ENCODE measurements around the gene CYGB.

DNA sequence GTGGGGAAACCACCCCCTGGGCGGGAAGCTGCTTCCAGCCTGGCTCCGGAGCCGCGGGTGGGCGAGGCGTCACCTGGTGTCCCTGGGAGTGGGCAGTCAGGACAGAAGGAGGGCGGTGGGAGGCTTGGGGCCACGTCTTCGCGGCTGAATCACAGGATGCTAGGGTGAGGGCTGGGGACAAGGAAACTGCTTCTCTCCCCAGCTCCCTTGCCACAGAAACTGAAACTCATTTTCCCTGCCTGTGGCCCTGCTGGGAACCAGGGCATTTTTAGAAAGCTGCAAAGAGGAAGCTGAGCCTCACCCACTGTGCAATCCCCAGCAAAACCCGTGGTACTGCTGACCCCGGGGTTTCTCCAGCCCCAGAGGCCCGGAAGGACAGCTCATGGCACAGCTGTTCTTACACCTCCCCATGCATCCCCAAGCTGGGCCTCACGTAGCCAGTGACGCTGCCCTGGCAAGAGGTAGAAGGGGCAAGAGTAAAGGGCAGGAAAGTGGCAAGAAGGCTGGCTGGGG lies 44.5 kb downstream of the CYGB start:
- TF ChIP-seq CTCF (IDR thresholded peaks at IDR 0.05), result no peak
- TF ChIP-seq EP300 (IDR thresholded peaks at IDR 0.05), result no peak
- peak; percentile 32 for TF ChIP-seq POLR2AphosphoS5 (IDR thresholded peaks at IDR 0.05)
- peak in 1 of 2 donors; percentile 14 for TF ChIP-seq POLR2A (IDR thresholded peaks at IDR 0.05)

Measured in gastroesophageal sphincter (tissue), 3 donors.